ENCODE data around the gene RPUSD1.
"Not testable (repeated sequence)": the region's sequence is repeated elsewhere in the genome, so short reads cannot be mapped to it uniquely, and the experiment has no call there.

Gene RPUSD1

DNA sequence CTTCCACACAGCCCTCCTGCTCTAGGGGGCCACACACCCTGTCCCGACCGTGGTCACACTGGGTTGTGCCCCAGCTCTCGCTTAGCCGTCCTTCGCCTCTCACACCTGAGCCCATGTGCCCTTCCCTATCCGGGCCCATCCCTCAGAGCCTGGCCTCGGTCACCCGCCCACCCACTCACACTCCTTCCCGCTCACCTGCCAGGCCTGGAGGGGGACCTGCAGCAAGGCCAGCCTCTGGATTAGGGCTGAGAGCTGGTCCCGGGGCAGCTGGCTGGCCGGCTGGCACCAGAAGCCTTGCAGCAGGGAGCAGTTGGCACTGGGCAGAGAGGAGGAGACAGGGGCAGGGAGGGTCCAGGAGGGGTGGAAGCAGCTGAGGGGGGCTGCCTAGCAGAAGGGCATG lies 9.7 kb downstream of the RPUSD1 start:
- H3K36me3 ChIP-seq (ENCODE audit: insufficient read depth, low read length), result no peaks in the 10 kb centered on the region
- H3K27ac ChIP-seq (ENCODE audit: low read depth, low read length, poor library complexity, severe bottlenecking), result no peak overlapping the region
- no peaks in the 10 kb centered on the region for H3K9me2 ChIP-seq (ENCODE audit: low read depth, low read length)
- no peak overlapping the region for H3K4me3 ChIP-seq (ENCODE audit: low read depth, low read length, poor library complexity, severe bottlenecking)
- TF ChIP-seq EZH2 (IDR thresholded peaks at IDR 0.05; ENCODE audit: borderline replicate concordance, low read length), result no peak
- TF ChIP-seq, protein P1, sequence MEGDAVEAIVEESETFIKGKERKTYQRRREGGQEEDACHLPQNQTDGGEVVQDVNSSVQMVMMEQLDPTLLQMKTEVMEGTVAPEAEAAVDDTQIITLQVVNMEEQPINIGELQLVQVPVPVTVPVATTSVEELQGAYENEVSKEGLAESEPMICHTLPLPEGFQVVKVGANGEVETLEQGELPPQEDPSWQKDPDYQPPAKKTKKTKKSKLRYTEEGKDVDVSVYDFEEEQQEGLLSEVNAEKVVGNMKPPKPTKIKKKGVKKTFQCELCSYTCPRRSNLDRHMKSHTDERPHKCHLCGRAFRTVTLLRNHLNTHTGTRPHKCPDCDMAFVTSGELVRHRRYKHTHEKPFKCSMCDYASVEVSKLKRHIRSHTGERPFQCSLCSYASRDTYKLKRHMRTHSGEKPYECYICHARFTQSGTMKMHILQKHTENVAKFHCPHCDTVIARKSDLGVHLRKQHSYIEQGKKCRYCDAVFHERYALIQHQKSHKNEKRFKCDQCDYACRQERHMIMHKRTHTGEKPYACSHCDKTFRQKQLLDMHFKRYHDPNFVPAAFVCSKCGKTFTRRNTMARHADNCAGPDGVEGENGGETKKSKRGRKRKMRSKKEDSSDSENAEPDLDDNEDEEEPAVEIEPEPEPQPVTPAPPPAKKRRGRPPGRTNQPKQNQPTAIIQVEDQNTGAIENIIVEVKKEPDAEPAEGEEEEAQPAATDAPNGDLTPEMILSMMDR (IDR thresholded peaks at IDR 0.05; ENCODE audit: low read length), result no peak
- no peak overlapping the region for H3K4me2 ChIP-seq (ENCODE audit: low read length)
- H3K9ac ChIP-seq (ENCODE audit: low read length), result no peak overlapping the region
- no peaks in the 10 kb centered on the region for H3F3A ChIP-seq (ENCODE audit: insufficient read depth, low read length)
- H2AFZ ChIP-seq (ENCODE audit: low read length), result no peak overlapping the region
- H3K79me2 ChIP-seq (ENCODE audit: insufficient read depth, low read length), result no peaks in the 10 kb centered on the region
- no peaks in the 10 kb centered on the region for H3K4me1 ChIP-seq (ENCODE audit: insufficient read depth, low read length, severe bottlenecking)
- H3K27me3 ChIP-seq (ENCODE audit: insufficient read depth, low read length), result no peaks in the 10 kb centered on the region; the same call in 1 of the 2 replicates
- no peaks in the 10 kb centered on the region for H3K9me3 ChIP-seq (ENCODE audit: low read length)
- no peaks in the 10 kb centered on the region for H4K20me1 ChIP-seq (ENCODE audit: insufficient read depth, low read length)

DNA sequence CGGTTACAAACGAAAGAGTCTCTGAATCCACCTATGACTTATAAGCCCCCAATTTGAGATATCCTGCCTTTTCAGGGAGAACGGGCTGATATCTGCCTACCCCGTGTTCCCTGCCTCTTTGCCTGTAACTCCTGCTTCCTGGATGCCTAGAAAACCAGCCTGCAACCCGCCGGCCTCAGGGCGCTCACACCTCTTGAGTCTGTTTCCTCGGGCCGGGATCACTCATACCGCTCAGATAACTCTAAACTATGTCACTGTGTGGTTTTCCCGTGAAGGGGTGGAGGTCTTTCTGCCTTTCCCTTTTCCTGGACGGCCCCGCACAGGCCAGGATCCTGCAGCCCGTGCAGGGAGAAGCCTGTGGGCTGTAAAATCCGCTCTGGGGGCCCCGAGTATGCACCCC lies 10.4 kb downstream of the RPUSD1 start:
- no peaks in the 10 kb centered on the region for H3K79me2 ChIP-seq (ENCODE audit: insufficient read depth, low read length)
- H3K27ac ChIP-seq (ENCODE audit: low read depth, low read length, poor library complexity, severe bottlenecking), result no peak overlapping the region
- no peak overlapping the region for H3K9ac ChIP-seq (ENCODE audit: low read length)
- no peak overlapping the region for H2AFZ ChIP-seq (ENCODE audit: low read length)
- no peak overlapping the region for H3K4me2 ChIP-seq (ENCODE audit: low read length)
- no peaks in the 10 kb centered on the region for H3K9me2 ChIP-seq (ENCODE audit: low read depth, low read length)
- H3K27me3 ChIP-seq (ENCODE audit: insufficient read depth, low read length), result no peaks in the 10 kb centered on the region; the same call in 1 of the 2 replicates
- no peak for TF ChIP-seq EZH2 (IDR thresholded peaks at IDR 0.05; ENCODE audit: borderline replicate concordance, low read length)
- TF ChIP-seq, protein P1 (IDR thresholded peaks at IDR 0.05; ENCODE audit: low read length), result no peak
- no peaks in the 10 kb centered on the region for H3K36me3 ChIP-seq (ENCODE audit: insufficient read depth, low read length)
- no peaks in the 10 kb centered on the region for H3K9me3 ChIP-seq (ENCODE audit: low read length)
- H3K4me3 ChIP-seq (ENCODE audit: low read depth, low read length, poor library complexity, severe bottlenecking), result no peak overlapping the region
- no peaks in the 10 kb centered on the region for H3F3A ChIP-seq (ENCODE audit: insufficient read depth, low read length)
- no peaks in the 10 kb centered on the region for H3K4me1 ChIP-seq (ENCODE audit: insufficient read depth, low read length, severe bottlenecking)
- H4K20me1 ChIP-seq (ENCODE audit: insufficient read depth, low read length), result no peaks in the 10 kb centered on the region

DNA sequence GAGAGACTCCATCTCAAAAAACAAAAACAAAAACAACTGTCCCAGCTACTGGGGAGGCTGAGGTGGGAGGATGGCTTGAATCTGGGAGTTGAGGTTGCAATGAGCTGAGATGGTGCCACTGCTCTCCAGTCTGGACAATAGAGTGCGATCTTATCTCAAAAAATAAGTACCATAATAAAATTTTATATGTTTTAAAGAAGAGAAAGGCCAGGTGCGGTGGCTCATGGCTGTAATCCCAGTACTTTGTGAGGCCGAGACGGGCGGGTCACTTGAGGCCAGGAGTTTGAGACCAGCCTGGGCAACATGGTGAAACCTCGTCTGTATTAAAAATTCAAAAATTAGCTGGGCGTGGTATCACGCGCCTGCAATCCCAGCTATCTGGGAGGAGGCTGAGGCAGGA lies 11.4 kb downstream of the RPUSD1 start:
- no peak overlapping the region for H3K4me3 ChIP-seq (ENCODE audit: low read depth, low read length, poor library complexity, severe bottlenecking)
- H4K20me1 ChIP-seq (ENCODE audit: insufficient read depth, low read length), result no peaks in the 10 kb centered on the region
- no peaks in the 10 kb centered on the region for H3K9me2 ChIP-seq (ENCODE audit: low read depth, low read length)
- no peak overlapping the region for H3K27ac ChIP-seq (ENCODE audit: low read depth, low read length, poor library complexity, severe bottlenecking)
- H2AFZ ChIP-seq (ENCODE audit: low read length), result no peak overlapping the region
- no peaks in the 10 kb centered on the region for H3K9me3 ChIP-seq (ENCODE audit: low read length)
- H3K27me3 ChIP-seq (ENCODE audit: insufficient read depth, low read length), result no peaks in the 10 kb centered on the region; the same call in 1 of the 2 replicates
- no peak overlapping the region for H3K9ac ChIP-seq (ENCODE audit: low read length)
- no peaks in the 10 kb centered on the region for H3K4me1 ChIP-seq (ENCODE audit: insufficient read depth, low read length, severe bottlenecking)
- H3K79me2 ChIP-seq (ENCODE audit: insufficient read depth, low read length), result no peaks in the 10 kb centered on the region
- H3K4me2 ChIP-seq (ENCODE audit: low read length), result no peak overlapping the region
- TF ChIP-seq, protein P1 (IDR thresholded peaks at IDR 0.05; ENCODE audit: low read length), result no peak
- TF ChIP-seq EZH2 (IDR thresholded peaks at IDR 0.05; ENCODE audit: borderline replicate concordance, low read length), result no peak
- H3K36me3 ChIP-seq (ENCODE audit: insufficient read depth, low read length), result no peaks in the 10 kb centered on the region
- no peaks in the 10 kb centered on the region for H3F3A ChIP-seq (ENCODE audit: insufficient read depth, low read length)

DNA sequence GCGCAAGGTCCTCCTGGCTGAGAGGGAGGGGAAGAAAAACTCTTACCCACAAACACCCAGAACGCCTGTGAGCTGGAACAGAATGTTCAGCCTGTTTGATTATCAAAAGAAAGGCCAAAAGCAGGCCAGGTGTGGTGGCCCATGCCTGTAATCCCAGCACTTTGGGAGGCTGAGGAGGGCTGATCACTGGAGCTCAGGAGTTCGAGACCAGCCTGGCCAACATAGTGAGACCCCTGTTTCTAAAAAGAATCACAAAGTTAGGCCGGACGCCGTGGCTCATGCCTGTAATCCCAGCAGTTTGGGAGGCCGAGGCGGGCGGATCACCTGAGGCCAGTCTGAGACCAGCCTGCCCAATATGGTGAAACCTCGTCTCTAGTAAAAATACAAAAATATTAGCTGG lies 11.9 kb downstream of the RPUSD1 start:
- H3K9me2 ChIP-seq (ENCODE audit: low read depth, low read length); H3K4me1 ChIP-seq (ENCODE audit: insufficient read depth, low read length, severe bottlenecking); H3F3A ChIP-seq (ENCODE audit: insufficient read depth, low read length); H3K36me3 ChIP-seq (ENCODE audit: insufficient read depth, low read length); H3K27me3 ChIP-seq (ENCODE audit: insufficient read depth, low read length); H3K79me2 ChIP-seq (ENCODE audit: insufficient read depth, low read length); H2AFZ ChIP-seq (ENCODE audit: low read length); H3K9ac ChIP-seq (ENCODE audit: low read length); H4K20me1 ChIP-seq (ENCODE audit: insufficient read depth, low read length); H3K4me2 ChIP-seq (ENCODE audit: low read length); H3K27ac ChIP-seq (ENCODE audit: low read depth, low read length, poor library complexity, severe bottlenecking); H3K9me3 ChIP-seq (ENCODE audit: low read length); H3K4me3 ChIP-seq (ENCODE audit: low read depth, low read length, poor library complexity, severe bottlenecking): not testable (repeated sequence)

Data from OCI-LY1 (cell line).